Measurements from ENCODE around the gene C6orf132.
A peak's percentile ranks its signal among the peaks of the same experiment; 100 is the strongest.
"Not testable (repeated sequence)": the region's sequence is repeated elsewhere in the genome, so short reads cannot be mapped to it uniquely, and the experiment has no call there.

Gene C6orf132

DNA sequence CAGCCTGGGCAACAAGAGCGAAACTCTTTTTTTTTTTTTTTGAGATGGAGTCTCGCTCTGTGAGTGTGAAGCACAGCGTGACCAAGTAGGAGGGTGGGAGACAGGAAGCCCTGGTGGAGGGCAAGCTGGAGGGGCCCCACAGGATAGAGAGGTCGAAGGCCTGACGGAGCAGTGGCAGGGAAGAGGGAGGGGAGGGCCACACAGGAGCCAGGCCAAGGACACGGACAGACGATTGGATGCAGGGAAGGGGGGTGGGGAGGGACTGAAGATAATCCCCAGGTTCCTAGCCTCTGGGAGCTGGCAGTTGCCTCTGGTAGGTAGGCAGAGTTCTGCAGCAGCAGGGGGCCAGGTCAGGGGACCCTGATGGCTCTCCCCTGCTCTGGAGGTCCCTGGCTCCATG lies 20.0 kb upstream of the C6orf132 start:
- H3K27ac ChIP-seq: no peak overlapping the region
- no peak for DNase-seq (ENCODE audit: low read depth, low spot score)

DNA sequence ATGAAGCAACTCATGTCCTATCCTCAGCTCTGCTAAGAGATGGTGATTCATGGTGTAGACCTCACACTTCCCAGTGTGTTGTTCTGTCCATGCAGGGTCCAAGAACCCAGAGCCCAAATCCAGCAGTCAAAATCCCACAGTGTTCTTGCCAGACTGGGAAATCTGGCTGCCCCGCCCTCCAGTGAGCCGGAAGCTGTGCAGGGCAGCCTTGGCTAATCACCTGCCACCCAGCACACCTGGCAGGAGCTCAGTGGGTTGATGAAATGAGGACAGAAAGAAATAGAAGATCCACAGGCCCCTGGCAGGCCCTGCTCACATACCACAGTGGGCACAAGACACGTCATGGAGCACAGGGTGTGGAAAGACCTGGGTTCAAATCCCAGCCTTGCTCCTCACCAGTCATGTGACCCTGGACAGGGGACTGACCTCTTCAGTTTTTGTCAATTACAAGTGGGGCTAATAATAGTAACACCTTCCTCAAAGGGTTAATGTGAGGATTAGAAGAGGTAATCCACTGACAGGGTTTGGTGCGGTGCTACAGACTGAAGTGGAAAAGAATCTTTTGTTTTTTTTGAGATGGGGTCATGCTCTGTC lies 17.1 kb upstream of the C6orf132 start:
- DNase-seq (ENCODE audit: low read depth, low spot score): no peak
- H3K27ac ChIP-seq: peak overlapping the region; percentile 11

DNA sequence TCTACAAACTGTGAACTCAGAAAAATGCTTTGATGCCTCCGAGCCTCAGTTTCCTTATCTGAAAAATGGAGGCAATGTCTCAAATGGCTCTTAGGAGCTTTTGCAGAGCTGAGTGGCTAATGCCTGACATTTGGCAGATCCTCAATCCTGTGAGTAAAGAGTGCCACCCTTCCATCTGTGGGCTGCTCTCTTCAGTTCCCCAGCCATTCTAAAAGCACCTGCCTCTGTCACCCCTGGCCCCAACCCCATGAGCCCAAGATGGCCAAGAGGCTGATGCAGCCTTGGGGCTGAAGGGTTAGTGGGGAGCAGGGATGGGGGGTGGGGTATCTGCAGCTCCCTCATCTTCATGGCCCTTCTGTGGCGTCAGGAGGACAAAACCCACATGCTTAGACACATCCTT lies 16.2 kb upstream of the C6orf132 start:
- DNase-seq (ENCODE audit: low read depth, low spot score): no peak
- peak overlapping the region; percentile 11 for H3K27ac ChIP-seq

- no peak for DNase-seq (ENCODE audit: low read depth, low spot score)
- peak overlapping the region; percentile 11 for H3K27ac ChIP-seq
Observed at GRCh38 chr6:42158011-42158410, 15.6 kb upstream of the C6orf132 start.

- no peak overlapping the region for H3K27ac ChIP-seq
- no peak for DNase-seq (ENCODE audit: low read depth, low spot score)
Observed at GRCh38 chr6:42156638-42157037, 14.2 kb upstream of the C6orf132 start.

- DNase-seq (ENCODE audit: low read depth, low spot score): no peak
- H3K27ac ChIP-seq: no peak overlapping the region
Observed at GRCh38 chr6:42155293-42155692, 12.9 kb upstream of the C6orf132 start.

DNA sequence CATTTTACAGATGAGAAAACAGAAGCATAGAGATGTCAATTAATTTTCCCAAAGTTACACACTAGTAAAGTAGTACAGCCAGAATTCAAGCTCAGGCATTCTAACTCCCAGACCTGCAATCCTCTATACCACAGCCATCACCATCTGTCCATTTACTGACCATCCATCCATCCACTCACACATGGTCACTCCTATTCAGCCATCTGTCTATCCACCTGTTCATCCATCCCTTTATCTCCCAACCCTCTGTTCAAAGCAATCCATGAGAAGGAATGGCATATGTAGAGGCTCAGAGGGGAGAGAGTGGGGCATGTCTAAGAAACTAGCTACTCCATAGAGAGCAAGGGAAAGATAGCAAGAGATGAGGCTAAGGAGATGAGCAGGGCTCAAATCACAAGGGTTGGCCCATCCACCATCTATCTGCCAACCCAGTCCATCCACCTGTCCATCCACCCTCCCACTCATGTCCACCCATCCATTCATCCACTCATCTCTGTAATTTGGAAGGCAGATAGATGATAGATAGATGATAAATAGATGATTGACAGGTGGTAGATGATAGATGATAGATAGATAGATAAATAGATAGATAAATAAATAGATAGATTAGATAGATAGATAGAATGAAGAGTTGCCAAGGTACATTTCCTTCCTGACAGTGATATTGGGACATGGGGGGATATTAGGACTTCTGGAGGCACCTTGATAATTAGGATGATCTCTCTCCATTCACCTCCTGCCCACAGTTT lies 12.2 kb upstream of the C6orf132 start:
- DNase-seq (ENCODE audit: low read depth, low spot score): no peak
- no peak overlapping the region for H3K27ac ChIP-seq

DNA sequence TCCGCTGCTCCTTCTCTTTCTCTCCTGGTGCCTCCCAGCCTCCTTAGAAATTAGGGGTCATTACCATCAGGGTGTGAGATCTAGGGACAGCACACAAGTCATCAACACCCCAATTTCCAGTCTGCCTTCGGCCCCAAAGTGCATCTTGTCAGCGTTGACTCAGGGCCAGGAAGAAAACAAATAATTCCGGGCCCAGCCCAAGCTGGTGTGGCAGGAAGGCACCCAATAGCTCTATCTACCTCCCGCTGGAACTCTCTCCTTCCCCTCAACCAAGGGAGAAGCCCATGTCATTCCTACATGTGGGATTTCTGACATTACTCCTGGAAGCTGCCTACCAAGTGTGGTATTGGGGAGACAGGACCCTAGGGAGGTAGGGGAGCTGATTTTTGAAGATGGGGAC lies 11.5 kb upstream of the C6orf132 start:
- no peak for DNase-seq (ENCODE audit: low read depth, low spot score)
- H3K27ac ChIP-seq: no peak overlapping the region

- DNase-seq (ENCODE audit: low read depth, low spot score); H3K27ac ChIP-seq: not testable (repeated sequence)
Observed at GRCh38 chr6:42152528-42153213, 10.3 kb upstream of the C6orf132 start.

GRCh38 chr6:42152024-42152423 lies 9.6 kb upstream of the C6orf132 start:
- DNase-seq (ENCODE audit: low read depth, low spot score): no peak
- no peak overlapping the region for H3K27ac ChIP-seq

DNA sequence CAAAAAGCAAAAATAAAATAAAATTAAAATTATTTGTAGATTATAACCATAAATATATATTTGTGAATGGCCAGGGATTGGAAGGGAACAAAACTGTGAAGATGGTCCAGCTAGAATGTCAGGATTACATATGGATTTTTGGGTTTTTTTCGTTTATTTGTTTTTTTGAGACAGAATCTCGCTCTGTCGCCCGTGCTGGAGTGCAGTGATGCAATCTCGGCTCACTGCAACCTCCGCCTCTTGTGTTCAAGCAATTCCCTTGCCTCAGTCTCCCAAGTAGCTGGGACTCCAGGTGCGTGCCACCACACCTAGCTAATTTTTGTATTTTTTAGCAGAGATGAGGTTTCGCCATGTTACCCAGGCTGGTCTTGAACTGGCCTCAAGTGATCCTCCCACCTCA lies 7.8 kb upstream of the C6orf132 start:
- DNase-seq (ENCODE audit: low read depth, low spot score): no peak
- no peak overlapping the region for H3K27ac ChIP-seq

DNA sequence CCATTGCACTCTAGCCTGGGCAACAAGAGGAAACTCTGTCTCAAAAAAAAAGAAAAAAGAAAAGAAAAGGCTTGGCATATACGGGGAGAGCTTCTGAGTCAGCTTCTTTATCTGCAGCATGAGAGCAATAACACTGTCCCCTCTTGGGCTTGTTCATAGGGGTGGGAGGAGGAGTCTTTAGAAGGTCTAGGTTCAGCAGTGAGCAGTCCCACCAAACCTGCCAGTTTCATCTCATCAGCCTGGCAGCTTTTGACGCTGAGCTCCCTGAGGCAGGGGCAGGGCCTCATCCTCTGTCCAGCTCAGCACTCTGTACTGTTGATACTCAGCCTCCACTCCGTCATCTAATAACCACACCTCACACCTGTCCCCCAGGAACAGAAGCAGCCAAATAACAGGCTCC lies 5.6 kb upstream of the C6orf132 start:
- no peak overlapping the region for H3K27ac ChIP-seq
- DNase-seq (ENCODE audit: low read depth, low spot score): no peak

DNA sequence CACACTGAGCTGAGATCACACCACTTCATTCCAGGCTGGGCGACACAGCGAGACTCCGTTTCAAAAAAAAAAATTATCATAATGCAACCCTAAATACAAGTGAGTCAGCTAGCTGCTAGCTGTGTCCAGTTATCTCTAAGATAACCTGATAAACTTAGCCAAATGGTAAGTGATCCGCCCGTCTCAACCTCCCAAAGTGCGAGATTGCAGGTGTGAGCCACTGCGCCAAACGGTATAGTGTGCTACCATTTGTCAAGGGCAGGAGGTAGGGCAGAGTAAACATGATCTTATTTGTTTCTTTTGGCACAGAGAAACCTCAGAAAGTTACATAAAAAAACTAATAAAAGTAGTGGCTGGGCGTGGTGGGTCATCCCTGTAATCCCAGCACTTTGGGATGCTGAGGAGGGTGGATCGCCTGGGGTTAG lies 4.7 kb upstream of the C6orf132 start:
- no peak for DNase-seq (ENCODE audit: low read depth, low spot score)
- no peak overlapping the region for H3K27ac ChIP-seq

DNA sequence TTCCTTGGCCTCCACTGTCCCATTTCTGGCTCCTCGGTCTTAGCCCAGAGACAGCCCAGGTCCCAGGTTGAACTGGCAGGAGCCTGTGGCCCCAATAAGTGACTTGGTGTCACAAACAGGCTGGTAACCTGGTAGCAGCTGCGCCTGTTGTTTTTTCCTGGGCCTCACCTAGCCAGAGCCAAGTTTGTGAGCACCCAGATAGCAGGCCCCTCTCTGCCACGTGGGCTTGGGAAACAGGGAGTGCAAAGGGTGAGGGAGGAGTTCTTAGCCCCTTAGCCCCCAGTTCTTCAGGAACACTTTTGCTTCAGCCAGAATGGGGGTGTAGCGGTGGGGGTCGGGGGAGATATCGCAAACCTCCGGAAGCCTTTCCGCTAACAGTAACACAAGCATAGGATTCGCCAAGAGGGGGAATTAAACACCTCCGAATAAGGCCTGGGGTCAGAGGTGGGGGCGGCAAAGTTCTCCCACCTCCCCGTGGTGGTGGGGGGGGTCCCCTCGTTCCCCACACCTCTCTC lies 760 bp downstream of the C6orf132 start:
- peak overlapping the region; percentile 94 for H3K27ac ChIP-seq

DNA sequence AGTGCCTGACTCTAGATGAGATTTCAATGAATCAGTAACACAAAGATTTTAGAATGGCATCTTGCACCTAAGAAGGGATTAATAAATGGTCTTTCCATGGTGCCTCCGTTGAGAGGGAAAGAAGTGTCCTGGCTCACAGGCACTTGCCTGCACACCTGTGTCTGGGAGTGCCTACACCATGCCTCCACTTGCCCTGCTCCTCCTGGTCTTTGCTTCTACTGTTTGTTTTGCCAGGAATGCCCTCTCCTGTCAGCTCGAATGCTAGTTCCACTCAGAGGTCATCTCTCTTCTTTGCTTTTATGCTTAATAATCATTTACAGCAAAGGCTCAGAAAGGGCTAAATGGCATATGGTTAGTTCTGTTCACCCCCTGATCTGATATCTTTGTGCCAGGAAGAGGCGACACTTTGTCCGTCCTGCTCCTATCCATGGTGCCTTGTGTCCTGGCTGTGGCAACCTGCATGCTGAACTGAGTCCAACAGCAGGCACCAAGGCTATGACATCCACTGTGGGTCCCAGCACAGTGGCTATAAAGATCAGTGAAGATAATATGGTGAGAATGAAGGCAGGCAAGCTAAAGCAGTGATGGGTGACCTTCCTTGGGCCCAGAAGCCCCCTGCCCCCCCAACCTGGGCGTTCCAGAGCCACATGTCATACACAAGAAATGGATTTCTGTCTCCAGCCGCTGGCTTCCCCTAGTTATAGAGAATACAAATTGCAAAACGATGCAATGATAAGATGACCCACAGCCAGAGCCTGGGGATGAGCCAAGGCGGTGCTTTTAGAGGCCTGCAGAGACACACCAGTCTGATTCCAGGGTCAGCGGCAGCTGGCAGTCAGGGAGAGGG lies 1.4 kb downstream of the C6orf132 start:
- DNase-seq (ENCODE audit: low read depth, low spot score): no peak
- peak overlapping the region; percentile 94 for H3K27ac ChIP-seq

More for the DNA sequence above, 760 bp downstream of the C6orf132 start:
- DNase-seq (ENCODE audit: low read depth, low spot score): no peak

DNA sequence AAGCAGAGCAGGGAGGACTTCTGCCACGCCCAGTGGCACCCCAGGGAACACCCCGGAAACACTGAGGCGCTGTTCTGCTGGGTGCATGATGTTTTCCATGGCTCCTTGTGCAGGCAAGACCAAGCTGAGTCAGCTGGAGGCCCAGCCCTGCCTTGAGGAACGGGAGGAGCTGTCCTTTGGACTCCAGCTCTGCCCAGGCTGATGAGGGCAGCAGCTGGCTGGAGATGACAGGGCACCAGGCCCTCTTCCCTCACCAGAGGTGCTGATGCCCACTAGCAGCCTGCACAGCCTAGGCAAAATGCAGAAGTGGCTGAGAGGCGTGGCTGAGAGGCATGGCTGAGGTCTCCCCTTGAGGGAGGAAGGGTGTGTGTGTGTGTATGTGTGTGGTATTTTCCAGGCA lies 2.4 kb downstream of the C6orf132 start:
- peak; percentile 51 for DNase-seq (ENCODE audit: low read depth, low spot score)
- peak overlapping the region; percentile 94 for H3K27ac ChIP-seq

DNA sequence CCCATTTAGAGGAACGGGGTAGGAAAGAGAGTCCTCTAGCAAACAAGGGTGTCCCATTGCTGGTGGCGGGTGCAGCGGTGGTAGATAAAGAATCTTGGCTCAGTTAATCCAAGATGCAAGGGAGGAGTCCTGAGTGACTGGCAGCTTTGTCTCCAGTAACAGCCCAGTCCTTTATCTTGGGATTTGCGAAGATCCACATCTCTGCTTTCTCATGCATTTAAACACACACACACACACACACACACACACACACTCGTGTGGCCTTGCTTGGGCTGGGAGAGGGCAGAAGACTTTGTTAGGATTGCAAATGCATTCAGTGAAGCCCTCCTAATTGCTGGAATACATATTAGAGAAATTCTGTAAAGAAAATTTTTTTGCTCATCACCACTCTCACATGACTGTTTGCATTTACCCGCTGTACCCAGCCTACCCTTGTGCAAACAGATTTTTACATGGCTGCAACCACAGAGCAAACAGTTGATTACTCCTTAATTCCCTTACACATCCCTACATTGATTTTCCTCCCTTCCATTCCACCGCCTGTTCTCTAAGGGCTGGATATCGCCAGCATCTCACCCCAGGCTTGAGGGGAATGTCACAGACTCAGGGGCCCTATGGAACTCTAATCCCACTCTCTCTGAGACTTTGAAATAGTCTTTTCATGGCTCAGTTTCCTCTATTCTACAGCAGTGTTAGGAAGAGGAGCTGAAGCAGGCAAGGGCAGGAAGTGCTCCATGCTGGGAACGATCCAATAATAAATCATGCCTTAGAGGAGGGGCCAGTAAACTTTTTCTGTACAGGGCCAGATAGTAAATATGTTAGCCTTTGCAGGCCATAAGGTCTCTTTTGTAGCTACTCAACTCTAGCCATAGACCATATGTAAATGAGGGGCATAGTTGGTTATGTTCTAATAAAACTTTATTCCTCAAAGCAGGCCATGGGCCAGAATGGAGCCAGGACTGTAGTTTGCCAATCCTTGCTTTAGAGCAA lies 3.5 kb downstream of the C6orf132 start:
- no peak for DNase-seq (ENCODE audit: low read depth, low spot score)
- H3K27ac ChIP-seq: peak overlapping the region; percentile 94

GRCh38 chr6:42138190-42138589 lies 4.2 kb downstream of the C6orf132 start:
- DNase-seq (ENCODE audit: low read depth, low spot score): no peak
- H3K27ac ChIP-seq: peak overlapping the region; percentile 94

DNA sequence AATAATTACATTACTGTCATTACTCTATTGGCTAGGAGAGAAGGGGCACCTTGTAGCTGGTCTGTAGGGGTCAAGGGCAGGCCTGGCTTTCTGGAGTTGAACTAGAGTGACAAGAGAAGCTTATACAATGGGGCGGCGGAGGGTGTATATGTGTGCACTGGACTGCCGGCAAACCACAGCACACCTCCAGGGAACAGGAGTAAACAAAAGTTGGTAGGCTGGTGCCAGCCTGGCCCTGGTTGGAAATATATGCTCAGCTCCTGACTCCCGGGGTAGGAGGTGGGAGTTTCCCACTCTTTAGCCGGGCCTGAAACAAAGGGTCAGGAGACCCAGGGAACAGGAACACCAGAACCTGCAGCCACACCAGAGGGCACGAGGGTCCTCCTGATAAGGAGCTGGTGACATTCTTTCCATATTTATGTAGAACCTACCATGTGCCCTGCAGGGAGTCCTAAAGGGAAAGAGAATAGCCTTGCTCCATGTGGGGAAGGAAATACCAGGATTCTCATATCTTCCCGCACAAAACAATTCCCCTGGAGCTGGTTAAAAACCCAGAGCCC lies 5.1 kb downstream of the C6orf132 start:
- no peak for DNase-seq (ENCODE audit: low read depth, low spot score)
- H3K27ac ChIP-seq: peak overlapping the region; percentile 94
